Effector memory CD8-positive, alpha-beta T cell (primary cell): Measurements from ENCODE around the gene LCLAT1.

Experiments
- ATAC-seq: fragments of 150-1000 bp; cut with Tn5 transposase; replicated peaks from 2 replicates; pipeline ENCODE4 v1.10.0; 2021; ENCODE audit warnings: mild to moderate bottlenecking, moderate library complexity
- DNase-seq, 3 experiments: peaks; one replicate each; pipeline ENCODE4 v3.0.0; 2021
- H3K27ac Mint-ChIP-seq, 2 donors: one replicate each; pipeline ENCODE4 v1.8.0; 2022; ENCODE audit warnings: mild to moderate bottlenecking in 2 of 2, mixed read lengths in 2 of 2, moderate library complexity in 2 of 2
- H3K27me3 Mint-ChIP-seq, 2 donors: one replicate each; pipeline ENCODE4 v1.8.0; 2022; ENCODE audit warnings: mixed read lengths in 2 of 2
- H3K36me3 Mint-ChIP-seq: one replicate; pipeline ENCODE4 v1.8.0; 2022; ENCODE audit warnings: mild to moderate bottlenecking, moderate library complexity, mixed read lengths; ENCODE audit not compliant: insufficient read depth
- H3K4me1 Mint-ChIP-seq, 2 donors: one replicate each; pipeline ENCODE4 v1.8.0; 2022; ENCODE audit warnings: low read depth in 2 of 2, mixed read lengths in 2 of 2
- H3K4me3 Mint-ChIP-seq, 2 donors: one replicate each; pipeline ENCODE4 v1.8.0; 2022; ENCODE audit warnings: mild to moderate bottlenecking in 2 of 2, mixed read lengths in 2 of 2, moderate library complexity in 2 of 2
- H3K9me3 Mint-ChIP-seq, 2 donors: one replicate each; pipeline ENCODE4 v1.8.0; 2022; ENCODE audit warnings: mixed read lengths in 2 of 2

The LCLAT1 gene

DNA sequence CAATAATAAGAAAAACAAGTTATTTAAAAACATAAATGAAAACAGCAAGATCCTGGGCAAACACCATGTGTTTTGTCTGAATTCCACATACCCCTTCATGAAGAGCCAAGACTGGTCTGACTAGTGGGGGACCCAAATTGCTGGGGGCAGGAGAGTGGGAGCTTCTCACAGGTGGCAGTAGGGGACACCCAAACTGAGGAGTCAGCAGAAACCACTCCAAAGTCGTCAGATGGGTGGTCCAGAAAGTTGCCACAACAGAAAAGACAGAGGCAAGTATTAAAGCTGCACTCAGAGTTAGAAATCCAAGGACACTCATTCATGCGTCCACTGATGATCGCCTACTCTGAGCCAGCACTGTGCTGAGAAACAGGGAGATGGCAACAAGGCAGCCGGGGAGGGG lies 12.3 kb upstream of the LCLAT1 start:
- no peak for ATAC-seq
- peak overlapping the region in 1 of 2 donors; percentile 62 for H3K27ac Mint-ChIP-seq
- H3K27me3 Mint-ChIP-seq, result no peaks in the 10 kb centered on the region
- H3K36me3 Mint-ChIP-seq, result no peaks in the 10 kb centered on the region
- no peak overlapping the region for H3K4me3 Mint-ChIP-seq
- H3K4me1 Mint-ChIP-seq, result peaks cover 0 to 3% of the 10 kb centered on the region in 2 donors
- DNase-seq, result no peak
- no peaks in the 10 kb centered on the region for H3K9me3 Mint-ChIP-seq

DNA sequence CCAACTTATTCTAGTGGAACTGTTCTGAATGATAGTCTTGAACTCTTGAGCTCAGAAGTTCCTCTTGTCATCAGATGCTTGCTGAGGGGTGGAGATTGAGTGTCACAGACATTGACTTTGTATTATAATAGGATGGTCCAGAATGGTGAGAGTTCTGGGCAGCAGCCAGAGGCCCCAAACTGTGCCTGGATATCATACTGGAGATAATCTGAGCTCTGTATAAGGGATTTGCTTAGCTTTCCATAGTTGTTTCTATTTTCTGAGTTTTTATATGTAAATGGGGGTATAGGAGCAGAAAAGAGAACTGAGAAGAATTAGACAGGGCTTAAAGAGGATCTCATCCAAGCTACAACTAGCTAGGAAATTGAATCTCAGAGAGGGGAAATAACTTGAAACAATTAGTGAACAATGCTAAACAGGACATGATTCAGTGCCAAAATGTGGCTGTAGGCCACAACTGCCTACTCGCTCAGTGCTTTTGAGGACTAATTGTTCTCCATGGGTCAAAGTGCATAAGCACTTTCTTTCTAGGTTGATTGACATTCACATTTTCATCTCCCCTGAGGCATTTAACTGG lies 10.1 kb upstream of the LCLAT1 start:
- no peak overlapping the region for H3K4me3 Mint-ChIP-seq
- H3K36me3 Mint-ChIP-seq, result no peaks in the 10 kb centered on the region
- H3K9me3 Mint-ChIP-seq, result no peaks in the 10 kb centered on the region
- H3K27me3 Mint-ChIP-seq, result no peaks in the 10 kb centered on the region
- ATAC-seq (peak; percentile 26), DNase-seq (no peak)
- H3K4me1 Mint-ChIP-seq, result peaks cover 0 to 3% of the 10 kb centered on the region in 2 donors
- peak overlapping the region in 1 of 2 donors; percentile 3 for H3K27ac Mint-ChIP-seq

DNA sequence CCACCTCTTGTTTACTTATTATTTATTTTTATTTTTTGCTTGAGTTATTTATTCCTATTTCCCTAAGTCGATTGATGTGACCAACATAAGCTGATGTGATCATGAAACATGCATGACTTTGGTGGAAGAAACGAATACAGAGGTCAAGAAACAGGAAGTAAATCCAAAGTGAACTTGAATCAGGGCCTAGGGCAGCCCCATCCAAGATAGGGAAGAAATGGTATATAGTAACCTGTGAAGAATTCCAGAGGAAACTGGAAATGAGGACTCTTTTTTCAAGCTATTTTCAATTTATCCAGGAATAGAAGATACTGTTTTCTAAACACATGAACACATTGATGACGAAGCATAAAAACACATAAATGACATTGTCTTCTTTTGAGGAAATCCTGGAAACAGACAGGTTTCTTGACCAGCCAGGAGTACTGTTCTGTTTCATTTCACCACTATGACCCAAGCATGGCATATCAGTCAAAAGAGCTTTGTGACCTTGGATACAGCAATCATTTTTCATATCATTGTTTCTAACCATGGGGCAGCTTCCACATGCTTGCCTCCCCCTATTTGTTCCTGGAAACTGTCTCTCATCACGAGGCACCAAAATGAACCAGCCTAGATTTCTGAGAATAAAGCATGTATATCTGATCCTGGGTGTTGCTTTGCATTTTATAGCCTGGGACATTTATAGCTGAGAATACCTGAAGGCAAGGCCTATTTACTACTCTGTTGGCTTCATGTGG lies 9.1 kb upstream of the LCLAT1 start:
- Mint-ChIP-seq H3K27me3 (no peaks in the 10 kb centered on the region), H3K27ac (no peak overlapping the region), H3K4me1 (peaks cover 0 to 3% of the 10 kb centered on the region in 2 donors), H3K4me3 (no peak overlapping the region), H3K9me3 (no peaks in the 10 kb centered on the region), H3K36me3 (no peaks in the 10 kb centered on the region)
- ATAC-seq (no peak), DNase-seq (no peak)

DNA sequence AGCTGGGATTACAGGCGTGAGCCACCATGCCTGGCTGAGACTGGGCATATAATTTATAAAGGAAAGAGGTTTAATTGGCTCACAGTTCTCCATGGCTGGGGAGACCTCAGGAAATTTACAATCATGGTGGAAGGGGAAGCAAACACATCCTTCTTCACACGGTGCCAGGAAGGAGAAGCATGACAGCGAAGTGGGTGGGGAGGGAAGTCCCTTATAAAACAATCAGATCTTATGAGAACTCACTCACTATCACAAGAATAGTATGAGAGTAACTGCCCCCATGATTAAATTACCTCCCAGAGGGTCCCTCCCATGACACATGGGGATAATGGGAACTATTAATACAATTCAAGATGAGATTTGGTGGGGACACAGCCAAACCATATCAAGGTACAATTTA lies 7.8 kb upstream of the LCLAT1 start:
- Mint-ChIP-seq H3K4me3 (no peak overlapping the region), H3K36me3 (no peaks in the 10 kb centered on the region), H3K4me1 (peaks cover 0 to 3% of the 10 kb centered on the region in 2 donors), H3K27ac (no peak overlapping the region), H3K9me3 (no peaks in the 10 kb centered on the region), H3K27me3 (no peaks in the 10 kb centered on the region)
- DNase-seq (no peak), ATAC-seq (no peak)

DNA sequence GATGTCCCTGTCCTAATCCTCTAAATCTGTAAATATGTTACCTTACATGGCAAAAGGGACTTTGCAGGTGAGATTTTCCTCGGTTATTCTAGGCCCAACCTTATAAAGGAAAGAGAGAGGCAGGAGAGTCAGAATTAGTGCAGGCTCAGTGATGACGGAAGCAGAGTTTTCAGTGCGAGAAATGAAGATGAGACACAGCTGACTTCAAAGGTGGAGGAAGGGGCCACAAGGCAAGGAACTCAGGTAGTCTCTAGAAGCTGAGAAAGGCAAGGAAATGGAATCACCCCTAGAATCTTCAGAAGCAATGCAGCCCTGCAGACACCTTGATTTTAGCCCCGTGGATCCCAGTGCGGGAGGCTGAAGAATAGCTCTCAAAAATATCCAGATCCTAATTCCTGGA lies 7.2 kb upstream of the LCLAT1 start:
- H3K9me3 Mint-ChIP-seq, result no peaks in the 10 kb centered on the region
- H3K4me3 Mint-ChIP-seq, result no peak overlapping the region
- no peaks in the 10 kb centered on the region for H3K27me3 Mint-ChIP-seq
- H3K27ac Mint-ChIP-seq, result no peak overlapping the region
- no peak for ATAC-seq
- peaks cover 0 to 3% of the 10 kb centered on the region in 2 donors for H3K4me1 Mint-ChIP-seq
- H3K36me3 Mint-ChIP-seq, result no peaks in the 10 kb centered on the region
- no peak for DNase-seq

DNA sequence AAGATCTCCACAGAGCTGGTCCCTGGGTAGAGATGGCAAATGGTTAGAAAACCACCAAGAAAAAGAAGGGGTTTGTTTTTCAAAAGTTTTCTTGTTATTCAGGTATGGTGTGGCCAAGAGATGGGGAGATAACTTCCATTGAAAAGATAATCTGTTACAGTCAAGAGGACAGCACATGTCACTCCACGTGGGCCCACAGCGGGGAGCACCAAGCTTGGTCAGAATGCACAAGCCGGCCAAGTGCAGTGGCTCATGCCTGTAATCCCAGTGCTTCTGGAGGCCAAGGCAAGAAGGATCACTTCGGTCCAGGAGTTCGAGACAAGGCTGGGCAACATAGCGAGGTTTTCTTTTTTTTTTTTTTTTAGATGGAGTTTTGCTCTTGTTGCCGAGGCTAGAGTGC lies 6.0 kb upstream of the LCLAT1 start:
- Mint-ChIP-seq H3K36me3 (no peaks in the 10 kb centered on the region), H3K27ac (no peak overlapping the region), H3K4me1 (peaks cover 0 to 3% of the 10 kb centered on the region in 2 donors), H3K9me3 (no peaks in the 10 kb centered on the region), H3K27me3 (no peaks in the 10 kb centered on the region), H3K4me3 (no peak overlapping the region)
- ATAC-seq, result no peak
- no peak for DNase-seq

DNA sequence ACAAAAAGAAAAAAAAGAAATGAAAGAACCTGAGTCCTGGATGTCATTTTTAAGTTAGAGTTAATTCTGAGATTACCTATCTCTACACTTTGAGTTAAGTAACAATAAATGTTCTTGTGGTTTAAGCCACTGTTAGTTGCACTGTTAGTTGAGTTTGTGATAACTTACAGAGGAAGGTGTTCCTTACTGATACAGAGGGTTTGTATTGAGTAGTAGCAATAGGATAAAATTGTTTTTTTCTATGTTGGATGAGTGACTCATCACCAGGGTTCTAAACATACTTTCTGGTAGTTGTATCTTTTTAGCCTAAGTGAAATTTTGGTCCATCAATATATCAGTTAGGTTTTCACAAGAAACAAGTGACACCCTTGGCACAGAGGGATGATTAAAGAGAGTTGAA lies 4.0 kb upstream of the LCLAT1 start:
- Mint-ChIP-seq H3K27me3 (no peaks in the 10 kb centered on the region), H3K4me3 (no peak overlapping the region), H3K9me3 (no peaks in the 10 kb centered on the region), H3K36me3 (peaks cover 11% of the 10 kb centered on the region), H3K4me1 (peaks cover 13 to 17% of the 10 kb centered on the region in 2 donors), H3K27ac (no peak overlapping the region)
- no peak for DNase-seq
- no peak for ATAC-seq

DNA sequence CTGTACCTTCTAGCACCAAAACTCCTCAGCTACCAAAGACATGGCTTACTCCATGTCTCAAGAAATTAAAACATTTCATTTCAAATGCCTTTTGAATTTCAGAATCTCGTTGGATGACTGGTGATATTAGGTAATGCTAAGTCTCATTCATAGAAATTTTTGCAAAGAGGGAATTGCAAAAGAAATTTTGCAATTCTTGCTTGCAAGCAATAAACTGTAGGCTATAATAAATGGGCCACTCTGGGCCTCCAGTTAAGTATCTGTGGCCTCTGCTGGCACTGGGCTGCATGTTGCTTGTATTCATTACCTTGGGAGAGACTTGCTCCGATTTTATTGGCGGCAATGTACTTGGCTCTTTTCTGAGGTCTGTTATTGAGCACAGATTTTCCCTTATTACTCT lies 2.8 kb upstream of the LCLAT1 start:
- Mint-ChIP-seq H3K4me1 (peaks cover 20 to 24% of the 10 kb centered on the region in 2 donors), H3K36me3 (peaks cover 11% of the 10 kb centered on the region), H3K27me3 (no peaks in the 10 kb centered on the region), H3K27ac (no peak overlapping the region), H3K4me3 (no peak overlapping the region), H3K9me3 (no peaks in the 10 kb centered on the region)
- DNase-seq (no peak), ATAC-seq (no peak)

DNA sequence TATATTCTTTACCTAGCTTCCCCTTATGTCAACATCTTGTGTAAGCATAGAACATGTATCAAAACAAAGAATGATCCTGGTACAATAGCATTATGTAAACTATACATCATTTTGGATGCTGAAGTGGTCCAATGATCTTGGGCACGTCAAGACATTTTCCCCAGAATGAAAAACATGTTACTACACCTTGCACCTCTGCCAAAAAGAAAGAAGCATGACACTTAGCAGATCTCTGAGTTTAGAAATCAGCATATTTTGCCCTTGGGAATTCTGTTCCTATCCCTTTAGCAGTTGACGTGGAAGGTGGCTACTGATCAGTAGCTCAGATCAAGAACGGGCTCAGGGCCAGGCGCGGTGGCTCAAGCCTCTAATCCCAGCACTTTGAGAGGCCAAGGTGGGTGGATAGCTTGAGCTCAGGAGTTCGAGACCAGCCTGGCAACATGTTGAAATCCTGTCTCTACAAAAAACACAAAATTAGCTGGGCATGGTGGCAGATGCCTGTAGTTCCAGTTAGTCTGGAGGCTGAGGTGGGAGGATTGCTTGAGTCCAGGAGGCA lies 1.7 kb upstream of the LCLAT1 start:
- Mint-ChIP-seq H3K4me1 (peaks cover 23 to 24% of the 10 kb centered on the region in 2 donors), H3K27me3 (no peaks in the 10 kb centered on the region), H3K36me3 (peaks cover 16% of the 10 kb centered on the region), H3K4me3 (peak overlapping the region; percentile 97 to 98), H3K27ac (no peak overlapping the region), H3K9me3 (no peaks in the 10 kb centered on the region)
- no peak for DNase-seq
- no peak for ATAC-seq

DNA sequence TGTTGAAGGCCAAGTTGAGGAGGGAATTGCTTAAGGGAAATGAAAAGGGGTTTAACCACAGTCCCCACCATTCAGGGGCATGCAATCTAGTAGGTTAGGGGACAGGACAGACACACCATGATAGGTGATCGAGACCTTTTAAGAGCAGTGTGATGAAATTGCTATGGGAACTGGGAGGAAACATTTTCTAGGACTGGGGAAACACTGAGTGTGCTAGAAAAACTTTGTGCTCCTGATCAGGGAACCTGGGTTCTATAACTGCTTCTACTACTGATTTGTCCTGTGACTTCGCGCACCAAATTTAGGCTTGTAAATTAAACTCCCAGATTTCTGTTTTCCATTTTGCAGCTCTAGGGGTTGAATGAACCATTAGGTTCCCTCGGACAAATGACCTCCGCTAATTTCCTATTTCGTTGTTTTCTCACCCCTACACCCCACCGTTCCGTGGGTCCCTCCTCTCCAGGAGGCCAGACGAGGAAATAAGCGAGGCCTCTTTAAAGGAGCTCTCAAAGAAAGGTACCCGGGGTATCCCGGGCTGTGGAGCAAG lies 371 bp upstream of the LCLAT1 start:
- Mint-ChIP-seq H3K27me3 (no peaks in the 10 kb centered on the region), H3K4me3 (peak overlapping the region; percentile 97 to 98), H3K9me3 (no peaks in the 10 kb centered on the region), H3K36me3 (peaks cover 16% of the 10 kb centered on the region), H3K4me1 (peaks cover 29 to 34% of the 10 kb centered on the region in 2 donors), H3K27ac (peak overlapping the region; percentile 98 to 99)
- ATAC-seq (no peak), DNase-seq (no peak)

DNA sequence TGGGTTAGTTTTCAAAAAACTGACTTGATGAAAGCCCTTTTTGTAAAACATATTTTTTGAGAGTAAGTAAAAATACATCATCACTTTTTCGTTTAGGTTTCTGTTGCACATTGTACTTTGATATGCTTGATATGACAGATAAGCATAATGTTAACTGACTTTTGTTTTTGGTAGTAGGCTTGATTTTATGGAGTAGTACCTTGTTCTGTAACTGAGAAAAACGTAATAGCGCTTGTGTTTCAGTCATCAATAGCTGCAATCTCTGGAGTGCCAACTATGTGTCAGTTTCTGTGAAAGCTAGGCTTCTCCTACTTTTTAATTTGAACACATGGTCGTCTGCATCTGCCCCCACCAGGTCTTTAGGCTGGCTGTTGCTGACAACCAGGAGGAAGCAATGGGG lies 1.3 kb downstream of the LCLAT1 start:
- H3K9me3 Mint-ChIP-seq, result no peaks in the 10 kb centered on the region
- no peak for ATAC-seq
- H3K27ac Mint-ChIP-seq, result peak overlapping the region; percentile 98 to 99
- H3K36me3 Mint-ChIP-seq, result peaks cover 16% of the 10 kb centered on the region
- no peak for DNase-seq
- H3K27me3 Mint-ChIP-seq, result no peaks in the 10 kb centered on the region
- H3K4me1 Mint-ChIP-seq, result peaks cover 33 to 34% of the 10 kb centered on the region in 2 donors
- peak overlapping the region; percentile 97 to 98 for H3K4me3 Mint-ChIP-seq

DNA sequence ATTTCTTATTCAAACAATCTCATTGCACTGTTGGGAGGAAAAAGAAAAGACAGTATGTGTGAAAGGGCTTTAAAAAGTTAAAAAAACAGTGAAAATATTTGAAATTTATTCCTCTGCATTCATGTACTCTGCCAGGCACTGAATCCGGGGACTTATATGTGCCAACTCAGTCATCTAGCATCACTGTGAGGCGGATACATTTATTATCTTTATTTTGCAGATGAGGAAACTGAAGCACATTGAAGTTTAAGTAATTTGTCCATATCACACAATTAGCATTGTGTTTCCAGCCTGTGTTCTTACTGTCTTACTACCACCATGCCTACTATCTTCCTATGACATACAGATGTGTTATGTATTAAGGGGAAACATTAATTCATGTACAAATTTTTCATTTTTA lies 1.8 kb downstream of the LCLAT1 start:
- H3K27ac Mint-ChIP-seq, result peak overlapping the region; percentile 98 to 99
- peaks cover 16% of the 10 kb centered on the region for H3K36me3 Mint-ChIP-seq
- DNase-seq, result no peak
- H3K27me3 Mint-ChIP-seq, result no peaks in the 10 kb centered on the region
- peaks cover 33 to 34% of the 10 kb centered on the region in 2 donors for H3K4me1 Mint-ChIP-seq
- H3K9me3 Mint-ChIP-seq, result no peaks in the 10 kb centered on the region
- ATAC-seq, result no peak
- peak overlapping the region; percentile 97 to 98 for H3K4me3 Mint-ChIP-seq

DNA sequence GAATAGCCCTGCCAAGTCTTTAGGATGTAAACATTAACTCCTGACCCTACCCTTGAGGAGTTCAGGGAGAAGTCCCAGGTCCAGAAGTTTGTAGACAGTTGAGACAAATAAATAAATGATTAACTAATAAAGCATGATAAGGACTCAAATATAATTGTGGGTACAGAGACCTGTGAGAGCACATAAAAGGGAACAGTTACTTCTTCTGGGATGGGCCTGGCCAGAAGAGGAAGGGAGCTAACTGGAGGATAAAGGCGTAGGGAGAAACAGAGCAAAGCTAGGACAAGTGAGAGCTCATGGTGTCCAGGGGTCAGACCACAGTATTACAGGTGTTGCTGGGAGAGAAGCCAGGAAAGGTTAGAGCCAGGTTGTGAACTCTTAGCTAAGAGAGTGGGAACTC lies 3.0 kb downstream of the LCLAT1 start:
- DNase-seq (no peak), ATAC-seq (no peak)
- Mint-ChIP-seq H3K4me1 (peaks cover 34 to 35% of the 10 kb centered on the region in 2 donors), H3K9me3 (no peaks in the 10 kb centered on the region), H3K36me3 (peaks cover 16% of the 10 kb centered on the region), H3K4me3 (no peak overlapping the region), H3K27ac (peak overlapping the region in 1 of 2 donors; percentile 31), H3K27me3 (no peaks in the 10 kb centered on the region)

DNA sequence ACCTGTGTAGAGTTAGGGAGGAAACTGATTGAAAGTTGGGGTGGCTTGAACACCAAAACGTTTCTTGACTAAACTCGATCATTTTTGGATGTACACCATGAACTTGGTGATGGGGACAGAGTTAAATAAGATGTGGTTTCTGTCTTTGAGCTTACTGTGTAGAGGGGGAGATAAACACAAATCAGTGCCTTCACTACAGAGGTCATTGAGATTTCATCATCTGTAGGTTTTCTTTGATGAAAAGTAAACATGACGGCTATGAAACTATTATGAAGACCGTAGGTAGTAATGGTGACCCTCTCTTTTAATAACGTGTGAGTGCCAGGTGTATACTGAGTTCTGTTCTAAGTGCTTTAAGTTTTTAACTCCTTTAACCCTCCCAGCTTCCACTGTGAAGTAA lies 6.5 kb downstream of the LCLAT1 start:
- Mint-ChIP-seq H3K27ac (no peak overlapping the region), H3K4me1 (peaks cover 25 to 36% of the 10 kb centered on the region in 2 donors), H3K36me3 (peaks cover 6% of the 10 kb centered on the region), H3K9me3 (no peaks in the 10 kb centered on the region), H3K27me3 (no peaks in the 10 kb centered on the region), H3K4me3 (no peak overlapping the region)
- DNase-seq (no peak), ATAC-seq (no peak)
